Tibial artery (tissue), 4 donors: ENCODE results near the gene POLR2J3.
"Not testable (repeated sequence)": the region's sequence is repeated elsewhere in the genome, so short reads cannot be mapped to it uniquely, and the experiment has no call there.

Source experiments
- DNase-seq, 2 donors: peaks; one replicate each; pipeline ENCODE4 v3.0.0-alpha.2; 2019
- H3K27ac ChIP-seq, 2 donors: fragments of 200-600 bp; sonication (generic) in 1 of 2; 1 replicate in 1 of 2; 2 replicates in 1 of 2; pipeline ENCODE4 v1.5.1; 2018 to 2019; ENCODE audit warnings: mild to moderate bottlenecking in 1 of 2
- H3K27me3 ChIP-seq, 2 donors: fragments of 200-600 bp; sonication (generic) in 1 of 2; one replicate each; pipeline versions ENCODE4 v1.5.1 to v1.6.0; 2016 to 2019
- H3K36me3 ChIP-seq, 3 donors: fragments of 200-600 bp; sonication (generic) in 2 of 3; one replicate each; pipeline ENCODE4 v1.5.1; 2016 to 2019; ENCODE audit warnings: mild to moderate bottlenecking in 2 of 3
- H3K4me1 ChIP-seq, 4 donors: fragments of 200-600 bp; sonication (generic) in 2 of 4; 1 replicate in 3 of 4; 2 replicates in 1 of 4; pipeline ENCODE4 v1.5.1; 2016 to 2019
- H3K4me3 ChIP-seq, 2 donors: fragments of 200-600 bp; sonication (generic) in 1 of 2; 1 replicate in 1 of 2; 2 replicates in 1 of 2; pipeline ENCODE4 v1.5.1; 2018 to 2019; ENCODE audit warnings: mild to moderate bottlenecking in 2 of 2
- H3K9me3 ChIP-seq, 3 donors: fragments of 200-600 bp; sonication (generic) in 1 of 3; one replicate each; pipeline ENCODE4 v1.5.1; 2016 to 2019
- intact Hi-C: fragments of 100-400 bp; cut with DNase I; formaldehyde crosslinking; loops from one replicate; pipeline ENCODE4 v1.15.0; 2023; ENCODE audit warnings: low total_unique reads

POLR2J3 gene

DNA sequence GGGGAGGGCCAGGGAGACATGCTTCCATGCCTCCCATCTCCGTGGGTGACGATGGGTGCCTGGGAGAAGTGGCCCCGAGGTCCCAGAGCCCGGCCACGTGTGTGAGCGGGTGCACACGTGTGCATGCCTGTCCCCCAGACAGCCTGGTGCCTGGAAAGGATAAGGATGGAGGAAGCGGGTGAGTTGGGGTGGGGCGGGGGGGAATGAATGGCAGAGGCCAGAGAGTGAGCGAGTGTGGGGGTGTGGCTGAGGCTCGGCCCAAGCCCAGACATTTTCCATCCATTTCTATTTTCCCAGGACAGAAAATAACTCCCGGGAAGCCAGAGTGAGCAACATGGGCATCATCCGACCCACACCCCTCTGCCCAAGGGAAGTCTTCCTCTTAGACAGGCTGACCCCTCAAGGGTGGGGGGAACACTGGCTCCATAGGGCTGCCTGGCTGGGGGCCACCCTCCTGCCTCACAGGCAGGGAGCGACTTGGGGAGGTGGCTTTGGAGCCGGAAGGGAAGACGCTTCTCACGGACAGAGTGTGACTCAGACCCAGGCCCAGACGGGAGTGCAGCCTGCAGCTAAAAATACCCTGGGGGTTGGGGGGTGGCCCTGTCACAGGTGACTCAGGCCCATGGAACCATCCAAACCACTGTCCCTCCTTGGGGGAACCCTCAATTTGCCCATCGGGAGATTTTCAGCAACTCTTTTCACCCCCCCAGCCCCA lies 32.2 kb upstream of the POLR2J3 start:
- DNase-seq, H3K27ac ChIP-seq, intact Hi-C loops, H3K4me1 ChIP-seq, H3K36me3 ChIP-seq, H3K4me3 ChIP-seq, H3K9me3 ChIP-seq, H3K27me3 ChIP-seq: not testable (repeated sequence)

DNA sequence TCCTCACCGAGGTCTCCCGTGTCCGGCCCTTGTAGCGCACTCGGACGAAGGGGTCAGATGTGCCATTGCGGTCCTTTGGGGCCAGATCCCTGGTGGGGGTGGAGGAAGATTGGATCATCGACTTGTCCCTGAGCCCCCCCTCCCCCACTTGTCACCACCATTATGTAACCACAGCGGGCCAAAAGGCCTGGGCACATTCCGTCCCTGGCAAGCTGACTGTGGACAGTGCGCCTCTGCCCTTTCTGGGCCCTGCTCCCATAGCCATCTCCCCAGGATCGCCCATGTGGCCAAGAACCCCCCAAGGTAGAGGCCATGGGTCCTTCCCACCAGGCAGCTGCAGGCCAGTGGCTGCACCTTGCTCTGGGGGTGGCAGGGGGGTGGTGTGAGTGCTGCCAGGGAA lies 29.9 kb upstream of the POLR2J3 start:
- H3K4me1 ChIP-seq, DNase-seq, H3K27ac ChIP-seq, H3K27me3 ChIP-seq, H3K4me3 ChIP-seq, intact Hi-C loops, H3K36me3 ChIP-seq, H3K9me3 ChIP-seq: not testable (repeated sequence)

DNA sequence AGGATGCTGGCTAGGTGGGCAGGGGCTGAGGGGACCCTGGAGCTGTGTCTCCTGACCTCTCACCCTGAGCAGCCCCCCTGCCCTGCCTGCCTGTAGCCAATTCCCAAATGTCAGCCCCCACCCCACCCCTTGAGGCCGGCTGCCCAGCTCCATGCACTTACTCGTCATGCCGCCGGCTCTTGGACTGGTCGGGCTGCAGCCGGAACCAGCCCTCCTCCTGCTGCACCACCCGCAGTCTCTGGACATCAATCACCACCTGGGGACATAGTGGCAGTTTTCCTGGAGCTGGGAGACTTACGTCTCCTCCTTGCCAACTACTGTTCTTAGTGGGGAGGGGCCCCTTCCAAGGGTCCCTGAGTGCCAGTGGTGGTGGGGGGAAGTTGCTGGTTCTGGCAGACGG lies 27.3 kb upstream of the POLR2J3 start:
- H3K27ac ChIP-seq, H3K9me3 ChIP-seq, H3K4me3 ChIP-seq, intact Hi-C loops, H3K4me1 ChIP-seq, DNase-seq, H3K36me3 ChIP-seq, H3K27me3 ChIP-seq: not testable (repeated sequence)

DNA sequence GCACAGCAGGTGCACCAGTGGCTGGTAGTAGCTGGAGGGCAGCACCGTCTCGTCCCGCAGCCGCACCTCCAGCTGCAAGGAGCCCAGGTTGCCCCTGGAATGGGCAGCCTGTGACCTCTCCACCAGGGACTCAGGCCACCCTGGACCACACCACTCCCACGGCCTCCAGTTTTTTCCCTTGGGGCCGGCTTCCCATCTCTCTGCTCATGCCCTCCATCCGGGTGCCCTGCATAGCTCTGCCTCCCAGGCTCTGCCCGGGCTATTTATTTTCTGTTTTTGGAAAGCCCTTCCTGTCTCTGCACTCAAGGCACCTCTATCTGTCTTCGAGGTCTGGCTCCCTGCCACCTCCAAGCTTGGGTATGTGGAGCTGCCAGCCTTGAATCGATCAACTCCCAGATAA lies 23.7 kb upstream of the POLR2J3 start:
- H3K4me1 ChIP-seq, DNase-seq, H3K27me3 ChIP-seq, H3K27ac ChIP-seq, intact Hi-C loops, H3K4me3 ChIP-seq, H3K36me3 ChIP-seq, H3K9me3 ChIP-seq: not testable (repeated sequence)

DNA sequence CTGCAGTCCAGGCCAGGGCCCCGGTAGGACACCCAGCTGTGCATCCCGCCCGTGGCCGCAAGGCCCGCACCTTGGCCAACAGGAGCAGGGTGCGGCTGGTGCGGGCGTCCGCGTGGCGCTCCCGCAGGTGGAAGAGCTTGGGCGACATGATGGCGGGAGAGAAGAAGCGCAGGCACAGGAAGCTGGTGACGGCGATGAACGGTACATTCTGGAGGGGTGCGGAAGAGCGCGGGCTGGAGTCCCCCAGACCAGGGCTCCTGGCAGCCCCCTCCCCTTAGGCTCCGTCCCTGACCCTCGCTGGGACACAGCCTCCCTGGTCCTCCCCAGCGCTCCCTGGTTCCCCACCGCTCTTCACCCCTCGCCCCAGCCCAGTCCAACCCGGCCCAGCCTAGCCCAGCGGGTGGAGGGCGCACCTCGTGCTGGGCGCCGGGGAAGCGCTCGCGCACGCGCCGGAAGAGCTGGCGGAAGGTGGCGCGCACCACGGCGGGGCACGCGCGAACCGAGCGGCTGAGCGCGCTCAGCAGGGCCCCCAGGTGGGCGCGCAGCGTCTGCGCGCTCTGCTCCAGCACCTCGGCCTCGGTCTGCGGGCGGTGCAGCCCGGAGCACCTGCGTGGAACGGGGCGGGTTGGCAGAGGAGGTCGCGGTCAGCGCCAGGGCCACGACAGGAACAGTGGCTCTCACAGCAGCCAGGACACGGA lies 21.4 kb upstream of the POLR2J3 start:
- DNase-seq, H3K36me3 ChIP-seq, H3K27me3 ChIP-seq, H3K9me3 ChIP-seq, H3K27ac ChIP-seq, H3K4me1 ChIP-seq, H3K4me3 ChIP-seq, intact Hi-C loops: not testable (repeated sequence)

DNA sequence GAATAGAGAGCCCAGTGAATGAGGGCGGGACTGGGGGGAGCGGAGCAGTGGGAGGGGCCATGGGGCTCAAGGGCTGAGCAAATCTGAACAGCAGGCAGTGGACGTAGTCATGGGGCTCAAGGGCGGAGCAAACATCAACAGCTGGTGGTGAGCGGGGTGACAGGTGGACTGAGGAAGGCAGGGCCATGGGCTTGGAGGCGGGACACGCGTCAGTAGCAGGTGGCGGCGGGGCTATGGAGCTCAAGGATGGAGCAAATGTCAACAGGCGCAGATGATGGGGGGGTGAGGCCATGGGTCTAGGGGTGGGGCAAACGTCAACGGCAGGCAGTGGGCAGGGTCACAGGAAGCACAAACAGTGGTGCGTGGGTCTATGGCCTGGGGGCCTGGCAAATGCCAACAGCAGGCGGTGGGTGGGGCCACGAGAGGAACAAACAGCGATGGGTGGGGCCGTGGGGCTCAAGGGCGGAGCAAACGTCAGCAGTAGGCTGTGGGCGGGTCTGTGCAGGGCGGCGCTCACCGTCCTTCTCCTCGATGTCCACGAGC lies 20.2 kb upstream of the POLR2J3 start:
- intact Hi-C loops, H3K4me1 ChIP-seq, H3K27me3 ChIP-seq, H3K36me3 ChIP-seq, H3K4me3 ChIP-seq, H3K27ac ChIP-seq, H3K9me3 ChIP-seq: not testable (repeated sequence)
- DNase-seq, result peak; percentile 28 to 77

DNA sequence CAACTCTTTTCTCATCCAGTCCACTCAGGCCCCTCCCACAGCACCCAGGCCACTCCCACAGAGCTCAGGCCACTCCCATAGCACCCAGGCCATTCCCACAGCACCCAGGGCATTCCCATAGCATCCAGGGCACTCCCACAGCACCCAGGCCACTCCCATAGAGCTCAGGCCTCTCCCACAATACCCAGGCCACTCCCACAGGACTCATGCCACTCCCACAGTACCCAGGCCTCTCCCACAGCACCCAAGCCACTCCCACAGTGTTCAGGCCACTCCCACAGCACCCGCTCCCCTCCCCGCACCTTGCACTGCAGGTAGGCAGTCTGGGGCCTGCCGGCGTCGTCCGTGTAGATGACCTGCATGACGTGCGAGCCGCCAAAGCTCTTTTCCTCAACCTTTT lies 17.5 kb upstream of the POLR2J3 start:
- H3K9me3 ChIP-seq, intact Hi-C loops, DNase-seq, H3K4me3 ChIP-seq, H3K4me1 ChIP-seq, H3K36me3 ChIP-seq, H3K27ac ChIP-seq, H3K27me3 ChIP-seq: not testable (repeated sequence)

DNA sequence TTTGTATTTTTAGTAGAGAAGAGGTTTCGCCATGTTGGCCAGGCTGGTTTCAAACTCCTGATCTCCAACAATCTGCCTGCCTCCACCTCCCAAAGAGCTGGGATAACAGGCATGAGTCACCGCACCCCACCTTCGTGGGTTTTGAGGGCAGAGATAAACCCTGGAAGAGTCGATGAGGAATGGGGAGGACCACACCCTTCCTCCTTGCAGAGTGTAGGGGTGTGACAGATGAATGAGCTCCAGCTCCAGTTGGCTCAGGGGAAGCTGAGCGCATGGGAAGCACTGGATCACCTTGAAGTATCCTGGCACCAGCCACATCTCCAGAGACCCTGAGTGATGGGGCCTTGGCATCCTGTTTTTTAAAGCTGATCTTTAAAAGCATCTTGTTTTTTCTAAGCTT lies 11.1 kb upstream of the POLR2J3 start:
- intact Hi-C loops, DNase-seq, H3K4me1 ChIP-seq, H3K9me3 ChIP-seq, H3K27ac ChIP-seq, H3K4me3 ChIP-seq, H3K27me3 ChIP-seq, H3K36me3 ChIP-seq: not testable (repeated sequence)

DNA sequence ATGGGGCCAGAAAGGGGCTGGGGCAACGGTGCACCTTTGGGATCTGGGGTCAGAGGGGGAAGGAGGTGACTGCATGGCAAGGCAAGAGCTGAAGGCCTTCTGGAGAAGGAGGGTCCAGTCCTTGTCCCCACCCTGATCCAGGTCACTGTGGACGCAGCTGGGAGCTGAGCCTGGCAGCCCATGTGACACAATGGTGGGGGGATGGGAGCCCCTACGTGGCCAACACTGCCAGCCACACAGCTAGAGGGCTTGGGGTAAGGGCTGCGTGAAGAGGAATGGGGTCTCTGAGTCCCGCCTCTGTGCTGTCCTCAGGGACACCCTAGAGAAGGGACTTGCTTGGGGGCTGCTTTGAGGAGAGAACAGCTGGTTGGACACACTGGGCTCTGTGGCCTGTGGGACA lies 9.3 kb upstream of the POLR2J3 start:
- H3K36me3 ChIP-seq, intact Hi-C loops, H3K27ac ChIP-seq, H3K4me1 ChIP-seq, H3K27me3 ChIP-seq, DNase-seq, H3K4me3 ChIP-seq, H3K9me3 ChIP-seq: not testable (repeated sequence)

DNA sequence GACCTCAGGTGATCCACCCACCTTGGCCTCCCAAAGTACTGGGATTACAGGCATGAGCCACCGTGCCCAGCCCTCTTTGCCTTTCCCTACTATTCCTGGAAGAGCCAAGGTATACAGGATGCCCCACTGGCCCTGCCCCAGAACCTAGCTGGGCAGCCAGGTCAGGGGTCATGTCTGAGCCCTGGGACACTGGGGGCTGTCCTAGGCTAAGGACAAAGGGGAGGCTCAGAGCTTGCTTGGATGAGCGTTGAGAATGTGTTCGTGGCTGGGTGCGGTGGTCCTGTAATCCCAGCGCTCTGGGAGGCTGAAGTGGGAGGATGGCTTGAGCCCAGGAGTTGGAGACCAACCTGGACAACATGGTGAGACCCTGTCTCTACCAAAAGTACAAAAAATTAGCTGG lies 6.1 kb upstream of the POLR2J3 start:
- H3K4me3 ChIP-seq, H3K36me3 ChIP-seq, H3K9me3 ChIP-seq, H3K4me1 ChIP-seq, H3K27me3 ChIP-seq, H3K27ac ChIP-seq, intact Hi-C loops: not testable (repeated sequence)
- peak; percentile 20 to 46 for DNase-seq

DNA sequence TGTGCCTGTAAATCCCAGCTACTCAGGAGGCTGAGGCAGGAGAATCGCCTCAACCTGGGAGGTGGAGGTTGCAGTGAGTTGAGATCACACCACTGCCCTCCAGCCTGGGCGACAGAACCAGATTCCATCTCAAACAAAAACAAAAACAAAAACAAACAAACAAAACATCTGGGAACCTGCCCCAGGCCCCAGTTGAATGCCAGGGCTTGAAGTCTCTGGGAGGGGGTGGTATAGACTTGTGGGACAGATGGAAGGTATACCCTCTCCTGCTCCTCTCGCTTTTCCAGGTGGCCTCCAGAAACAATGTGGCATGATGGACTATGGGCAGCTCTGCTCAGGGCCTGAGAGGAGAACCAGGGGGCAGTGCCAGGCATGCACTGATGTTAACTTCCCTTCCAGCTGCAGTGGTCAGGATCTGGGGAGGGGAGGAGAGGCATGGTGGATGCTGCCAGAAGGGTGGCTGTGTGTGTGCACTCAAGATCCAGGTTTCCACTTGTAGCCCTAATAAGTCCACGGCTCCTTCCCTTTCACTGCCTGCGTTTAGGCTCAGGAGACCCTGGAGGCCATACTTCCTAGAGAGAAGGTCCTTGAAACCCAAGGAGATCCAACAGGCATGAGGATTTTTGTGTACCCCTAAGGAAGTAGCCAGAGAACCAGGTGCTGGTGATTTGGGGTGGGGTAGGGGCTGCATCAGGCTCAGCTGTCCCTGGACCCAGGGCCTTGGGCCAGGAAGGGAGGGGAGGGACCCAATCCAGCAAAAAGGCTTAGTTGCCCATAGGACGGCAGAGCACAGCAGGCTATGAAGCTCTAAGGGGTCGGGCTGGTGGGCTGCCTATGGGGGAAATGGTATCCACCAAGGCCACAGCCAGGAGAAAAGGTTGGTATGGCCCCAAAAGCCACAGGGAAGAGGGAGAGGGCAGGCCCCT lies 5.2 kb upstream of the POLR2J3 start:
- DNase-seq, result peak in 1 of 2 donors; percentile 17
- H3K4me1 ChIP-seq, intact Hi-C loops, H3K27ac ChIP-seq, H3K27me3 ChIP-seq, H3K36me3 ChIP-seq, H3K9me3 ChIP-seq, H3K4me3 ChIP-seq: not testable (repeated sequence)

DNA sequence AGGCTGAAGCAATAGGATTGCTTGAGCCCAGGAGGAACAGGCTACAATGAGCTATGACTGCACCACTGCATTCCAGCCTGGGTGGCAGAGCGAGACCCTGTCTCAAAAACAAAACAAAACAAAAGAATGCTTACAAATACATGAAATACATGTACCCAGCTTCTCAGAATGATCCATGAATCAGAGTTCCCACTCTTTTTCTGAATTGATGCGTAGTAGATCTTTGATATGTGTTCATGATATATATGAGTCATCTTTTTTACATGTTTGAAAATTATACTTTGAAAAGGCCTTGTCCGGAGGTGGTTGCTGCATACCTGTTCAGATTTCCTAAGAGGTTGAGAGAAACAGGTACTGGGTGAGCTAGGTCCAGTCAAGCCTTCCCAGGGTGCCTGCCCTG lies 4.0 kb upstream of the POLR2J3 start:
- DNase-seq, intact Hi-C loops, H3K27ac ChIP-seq, H3K4me3 ChIP-seq, H3K4me1 ChIP-seq, H3K27me3 ChIP-seq, H3K36me3 ChIP-seq, H3K9me3 ChIP-seq: not testable (repeated sequence)

DNA sequence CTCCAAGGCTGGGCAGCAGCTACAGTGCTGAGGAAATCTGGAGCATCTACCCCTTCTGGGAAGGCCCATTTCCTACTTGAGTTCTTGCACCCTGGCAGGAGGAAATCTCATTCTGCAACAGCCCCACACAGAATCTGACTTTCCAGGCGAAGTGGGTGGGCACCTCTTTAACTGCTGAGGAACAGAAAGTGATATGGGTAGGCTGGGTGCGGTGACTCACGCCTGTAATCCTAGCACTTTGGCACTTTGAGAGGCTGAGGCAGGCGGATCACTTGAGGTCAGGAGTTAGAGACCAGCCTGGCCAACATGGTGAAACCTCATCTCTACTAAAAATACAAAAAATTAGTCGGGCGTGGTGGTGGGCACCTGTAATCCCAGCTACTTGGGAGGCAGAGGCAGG lies 2.2 kb upstream of the POLR2J3 start:
- intact Hi-C loops, H3K4me1 ChIP-seq, H3K27me3 ChIP-seq, H3K27ac ChIP-seq, DNase-seq, H3K9me3 ChIP-seq, H3K36me3 ChIP-seq, H3K4me3 ChIP-seq: not testable (repeated sequence)

DNA sequence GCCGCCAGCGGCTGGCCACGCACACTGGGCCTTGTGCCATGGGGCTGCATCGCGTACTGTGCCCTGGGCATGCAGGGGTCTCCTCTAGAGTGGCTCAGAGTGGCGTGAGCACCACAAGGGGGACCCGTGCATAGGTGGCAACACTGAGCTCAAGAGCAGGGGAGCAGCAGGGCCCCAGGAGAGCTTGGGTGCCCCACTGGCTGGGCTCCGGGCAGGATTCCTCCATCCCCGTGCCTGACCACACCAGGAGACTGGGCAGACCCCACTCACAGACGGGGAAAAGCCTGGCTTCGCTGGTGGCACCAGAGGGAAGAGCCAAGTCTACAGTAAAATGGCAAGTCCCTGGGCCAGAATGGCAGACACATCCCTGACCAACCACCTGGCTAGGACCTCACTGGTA lies 3.8 kb downstream of the POLR2J3 start:
- H3K27ac ChIP-seq, H3K4me3 ChIP-seq, H3K36me3 ChIP-seq, DNase-seq, H3K27me3 ChIP-seq, H3K9me3 ChIP-seq, H3K4me1 ChIP-seq, intact Hi-C loops: not testable (repeated sequence)
